IMR-90 (cell line): Measurements from ENCODE around the gene SPSB2. TPM values are rescaled to one million over a fixed set of nuclear protein-coding genes. Genes with fewer than 3 reads are reported as not detected.

Experiments
- ATAC-seq: fragments of 200-7000 bp; cut with Tn5 transposase; 2 replicates; pipeline ENCODE4 v1.9.1; 2020; ENCODE audit warnings: low read depth, mild to moderate bottlenecking, moderate library complexity
- BruUV-seq: library from RNA; stranded (reverse); fragments of 400-500 nt; replicated peaks from 2 replicates; lab custom pipeline; 2021; lab: Mats Ljungman, UMichigan
- CTCF ChIA-PET: fragments of 300-600 bp; formaldehyde crosslinking; extraction: SDS; loops from one replicate; lab custom pipeline; 2021; ENCODE audit warnings: antibody characterized with exemption; lab: Yijun Ruan, JAX
- POLR2A ChIA-PET: fragments of 300-600 bp; sonication (Branson Sonifier 250); formaldehyde crosslinking; loops from one replicate; lab custom pipeline; 2022; ENCODE audit warnings: antibody characterized with exemption; ENCODE audit not compliant: unreplicated experiment; lab: Charles Lee
- DNase-seq: peaks from one replicate; pipeline ENCODE4 v3.0.0; 2013
- H2AFZ ChIP-seq: replicated peaks from 2 replicates; pipeline ENCODE3; 2013; ENCODE audit warnings: low read length, mild to moderate bottlenecking; ENCODE audit not compliant: poor library complexity
- H2AK5ac ChIP-seq: 2 replicates; pipeline ENCODE4 v1.6.1; 2013; ENCODE audit warnings: low read depth, low read length, inconsistent platforms
- H2AK9ac ChIP-seq: replicated peaks from 2 replicates; pipeline ENCODE3; 2013; ENCODE audit warnings: mild to moderate bottlenecking, low read depth, low read length, moderate library complexity; ENCODE audit not compliant: poor library complexity
- H2BK120ac ChIP-seq: 2 replicates; pipeline ENCODE4 v1.6.1; 2013; ENCODE audit warnings: low read depth, low read length, inconsistent platforms
- H2BK15ac ChIP-seq: 3 replicates; pipeline ENCODE4 v1.6.1; 2013; ENCODE audit warnings: low read depth, low read length, inconsistent platforms
- H2BK20ac ChIP-seq: 2 replicates; pipeline ENCODE4 v1.6.1; 2013; ENCODE audit warnings: low read depth, mild to moderate bottlenecking, inconsistent platforms, low read length, moderate library complexity
- H2BK5ac ChIP-seq: 2 replicates; pipeline ENCODE4 v1.6.1; 2013; ENCODE audit warnings: mild to moderate bottlenecking, low read depth, low read length, inconsistent platforms; ENCODE audit not compliant: poor library complexity, severe bottlenecking
- H3K14ac ChIP-seq: replicated peaks from 2 replicates; pipeline ENCODE4 v1.6.1; 2013; ENCODE audit warnings: low read depth, low read length, inconsistent platforms
- H3K18ac ChIP-seq: 2 replicates; pipeline ENCODE4 v1.6.1; 2013; ENCODE audit warnings: low read depth, low read length, control low read depth
- H3K23ac ChIP-seq: 2 replicates; pipeline ENCODE4 v1.6.1; 2013; ENCODE audit warnings: low read depth, low read length, inconsistent platforms
- H3K27ac ChIP-seq: 2 replicates; pipeline ENCODE4 v1.5.1; 2013; ENCODE audit warnings: mild to moderate bottlenecking, control low read depth, low read length; ENCODE audit not compliant: insufficient read depth
- H3K27me3 ChIP-seq: 2 replicates; pipeline ENCODE4 v1.6.1; 2013; ENCODE audit warnings: low read length; ENCODE audit not compliant: control insufficient read depth, insufficient read depth
- H3K36me3 ChIP-seq: 2 replicates; pipeline ENCODE4 v1.6.1; 2013; ENCODE audit warnings: low read length, mixed read lengths; ENCODE audit not compliant: control insufficient read depth, insufficient read depth
- H3K4ac ChIP-seq: 2 replicates; pipeline ENCODE4 v1.6.1; 2013; ENCODE audit warnings: low read depth, low read length, inconsistent platforms
- H3K4me1 ChIP-seq: 2 replicates; pipeline ENCODE4 v1.6.1; 2013; ENCODE audit warnings: low read length, mixed read lengths; ENCODE audit not compliant: control insufficient read depth, insufficient read depth
- H3K4me2 ChIP-seq: 2 replicates; pipeline ENCODE4 v1.6.1; 2013; ENCODE audit warnings: low read depth, mild to moderate bottlenecking, control low read depth, low read length, moderate library complexity
- H3K4me3 ChIP-seq: 2 replicates; pipeline ENCODE4 v1.5.1; 2013; ENCODE audit warnings: low read depth, mild to moderate bottlenecking, control low read depth, low read length, moderate library complexity; ENCODE audit not compliant: insufficient read depth
- H3K56ac ChIP-seq: 2 replicates; pipeline ENCODE4 v1.6.1; 2013; ENCODE audit warnings: low read length, inconsistent platforms; ENCODE audit not compliant: insufficient read depth; ENCODE audit errors: extremely low read depth
- H3K79me1 ChIP-seq, 2 experiments: 2 replicates each; pipeline ENCODE4 v1.6.1; 2013; ENCODE audit warnings: low read length in 2 of 2, inconsistent platforms in 1 of 2, low read depth in 1 of 2
- H3K9ac ChIP-seq: 2 replicates; pipeline ENCODE4 v1.6.1; 2013; ENCODE audit warnings: low read depth, low read length, control low read depth
- H3K9me1 ChIP-seq: 2 replicates; pipeline ENCODE4 v1.6.1; 2013; ENCODE audit warnings: low read length, inconsistent platforms; ENCODE audit not compliant: insufficient read depth
- H3K9me3 ChIP-seq: 2 replicates; pipeline ENCODE4 v1.6.1; 2013; ENCODE audit warnings: low read length; ENCODE audit not compliant: control insufficient read depth, insufficient read depth
- H4K20me1 ChIP-seq: 2 replicates; pipeline ENCODE4 v1.6.1; 2013; ENCODE audit warnings: low read length, inconsistent platforms; ENCODE audit not compliant: insufficient read depth
- H4K5ac ChIP-seq: 2 replicates; pipeline ENCODE4 v1.6.1; 2013; ENCODE audit warnings: mild to moderate bottlenecking, low read depth, low read length, control low read depth
- H4K8ac ChIP-seq, 2 experiments: 2 replicates each; pipeline ENCODE4 v1.6.1; 2013; ENCODE audit warnings: low read depth in 2 of 2, low read length in 2 of 2, control low read depth in 1 of 2, inconsistent platforms in 1 of 2
- H4K91ac ChIP-seq: 2 replicates; pipeline ENCODE4 v1.6.1; 2013; ENCODE audit warnings: low read depth, low read length, inconsistent platforms; ENCODE audit not compliant: insufficient read depth
- BHLHE40 ChIP-seq: fragments of 150-350 bp; IDR thresholded peaks from 2 replicates; pipeline ENCODE4 v1.6.1; 2016; ENCODE audit warnings: mild to moderate bottlenecking, low read depth, low read length
- CEBPB ChIP-seq: IDR thresholded peaks from 2 replicates; pipeline ENCODE4 v1.6.1; 2012; ENCODE audit warnings: low read depth, low read length, improper control_type of control experiment
- CHD1 ChIP-seq: IDR thresholded peaks from 2 replicates; pipeline ENCODE4 v1.6.1; 2012; ENCODE audit warnings: low read depth, low read length, improper control_type of control experiment
- FOS ChIP-seq: fragments of 150-350 bp; IDR thresholded peaks from 2 replicates; pipeline ENCODE4 v1.6.1; 2016; ENCODE audit warnings: low read depth, low read length
- MAFK ChIP-seq: IDR thresholded peaks from 2 replicates; pipeline ENCODE4 v1.6.1; 2012; ENCODE audit warnings: low read depth, low read length, improper control_type of control experiment
- MAZ ChIP-seq: IDR thresholded peaks from 2 replicates; pipeline ENCODE4 v1.6.1; 2012; ENCODE audit warnings: low read depth, mild to moderate bottlenecking, low read length, improper control_type of control experiment, moderate library complexity, borderline replicate concordance
- MXI1 ChIP-seq: IDR thresholded peaks from 2 replicates; pipeline ENCODE4 v1.6.1; 2012; ENCODE audit warnings: low read depth, mild to moderate bottlenecking, low read length, moderate library complexity, borderline replicate concordance
- NFE2L2 ChIP-seq: fragments of 150-350 bp; IDR thresholded peaks from 2 replicates; pipeline ENCODE4 v1.6.1; 2016; ENCODE audit warnings: low read depth, mild to moderate bottlenecking, low read length
- POLR2A ChIP-seq: IDR thresholded peaks from 2 replicates; pipeline ENCODE4 v1.6.1; 2012; ENCODE audit warnings: mild to moderate bottlenecking, low read depth, low read length
- RAD21 ChIP-seq: IDR thresholded peaks from 2 replicates; pipeline ENCODE4 v1.6.1; 2012; ENCODE audit warnings: low read length, improper control_type of control experiment
- RCOR1 ChIP-seq: IDR thresholded peaks from 2 replicates; pipeline ENCODE4 v1.6.1; 2012; ENCODE audit warnings: mild to moderate bottlenecking, low read length, improper control_type of control experiment; ENCODE audit not compliant: insufficient replicate concordance
- RFX5 ChIP-seq: IDR thresholded peaks from 2 replicates; pipeline ENCODE4 v1.8.0; 2012; ENCODE audit warnings: low read depth, mild to moderate bottlenecking, low read length, moderate library complexity
- SMC3 ChIP-seq: fragments of 150-350 bp; IDR thresholded peaks from 2 replicates; pipeline ENCODE4 v1.6.1; 2016; ENCODE audit warnings: low read depth, mild to moderate bottlenecking, antibody characterized with exemption, low read length, moderate library complexity
- WGBS, 2 experiments: methylation state at CpG; one replicate each; pipeline versions ENCODE4 v1.1.5 to v1.1.7; 2013; ENCODE audit warnings: missing lambda C conversion rate in 2 of 2; ENCODE audit not compliant: insufficient read length in 1 of 2; ENCODE audit errors: extremely low coverage in 2 of 2; 5-methylcytosine and 5-hydroxymethylcytosine counted together
- dilution Hi-C: fragments of 300-500 bp; cut with HindIII; formaldehyde crosslinking; loops from one replicate; pipeline ENCODE4 v1.14.3; 2018; ENCODE audit warnings: low sequenced_read_pairs; ENCODE audit not compliant: unreplicated experiment
- in situ Hi-C: fragments of 300-500 bp; cut with MboI; formaldehyde crosslinking; loops from 3 replicates; pipeline ENCODE4 v1.14.3; 2019; ENCODE audit warnings: low sequenced_read_pairs, inconsistent platforms, mixed read lengths
- intact Hi-C: fragments of 100-400 bp; cut with micrococcal nuclease; formaldehyde crosslinking; loops from 2 replicates; pipeline ENCODE4 v1.10.0; 2022
- polyA plus RNA-seq, 3 experiments: library from polyadenylated mRNA; depleted of rRNA; stranded (reverse); fragments of >200 nt; gene quantifications; 2 replicates each; pipeline ENCODE4 v1.2.3, GENCODE V29; 2012; ENCODE audit warnings: low replicate concordance in 1 of 3
- total RNA-seq: library from RNA; depleted of rRNA; stranded (reverse); fragments of >200 nt; gene quantifications from 2 replicates; pipeline ENCODE4 v1.2.3, GENCODE V29; 2012
- TF ChIP-seq, protein P1 (sequence below): conservative IDR thresholded peaks from 2 replicates; pipeline ENCODE4 v1.5.1; 2012; ENCODE audit warnings: mild to moderate bottlenecking, low read depth, low read length, improper control_type of control experiment
- TF ChIP-seq, protein P2 (sequence below): fragments of 150-350 bp; IDR thresholded peaks from 2 replicates; pipeline ENCODE4 v1.6.1; 2016; ENCODE audit warnings: low read depth, mild to moderate bottlenecking, low read length, moderate library complexity, borderline replicate concordance
- TF ChIP-seq, protein P3 (sequence below): fragments of 150-350 bp; IDR thresholded peaks from 2 replicates; pipeline ENCODE4 v1.6.1; 2017; ENCODE audit warnings: mild to moderate bottlenecking, antibody characterized with exemption, low read length, low read depth

SPSB2 gene
- total and polyA plus RNA-seq, 2 of the 4 experiments (the other 2 are of a cell fraction), result 1.3 to 4.1 TPM

DNA sequence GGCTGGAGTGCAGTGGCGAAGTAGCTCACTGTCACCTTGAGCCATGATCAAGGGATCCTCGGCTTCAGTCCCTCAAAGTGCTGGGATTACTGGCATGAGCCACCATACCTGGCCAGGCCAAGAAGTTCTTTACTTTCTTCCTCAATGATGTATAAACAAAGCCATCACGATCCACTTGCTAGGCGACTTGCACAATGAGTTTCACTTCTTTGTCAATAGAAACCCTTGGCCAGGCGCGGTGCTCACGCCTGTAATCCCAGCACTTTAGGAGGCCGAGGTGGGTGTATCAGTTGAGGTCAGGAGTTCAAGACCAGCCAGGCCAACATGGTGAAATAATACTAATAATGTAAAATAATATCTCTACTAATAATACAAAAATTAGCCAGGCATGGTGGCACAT, 14.4 kb upstream of the SPSB2 start:
- Histone ChIP-seq H2BK15ac (no peak overlapping the region), H4K8ac (no peak overlapping the region), H2AK9ac (no peak overlapping the region), H3K56ac (no peak overlapping the region), H3K14ac (no peak overlapping the region), H3K9me1 (0 out of 2 replicates have a peak, but pooled peaks cover 12% of the 10 kb centered on the region), H3K27me3 (no peaks in the 10 kb centered on the region), H3K27ac (no peak overlapping the region), H3K4me3 (no peak overlapping the region), H3K9me3 (no peaks in the 10 kb centered on the region), H2AK5ac (no peak overlapping the region), H3K4ac (no peak overlapping the region), H3K9ac (no peak overlapping the region), H4K20me1 (no peaks in the 10 kb centered on the region), H2BK20ac (no peak overlapping the region), H3K4me1 (peaks cover 2% of the 10 kb centered on the region; the same call in 1 of the 2 replicates), H2AFZ (no peak overlapping the region), H3K18ac (no peak overlapping the region), H3K4me2 (no peak overlapping the region), H4K91ac (no peak overlapping the region), H3K79me1 (peaks cover 5 to 17% of the 10 kb centered on the region in 2 experiments; a peak in 3 of 4 replicates), H4K5ac (no peak overlapping the region), H3K36me3 (peaks cover 17% of the 10 kb centered on the region), H2BK120ac (no peak overlapping the region), H3K23ac (no peak overlapping the region), H2BK5ac (no peak overlapping the region)
- DNase-seq, result no peak
- ChIA-PET POLR2A (no interaction called here), CTCF (no interaction called here)
- TF ChIP-seq CHD1 (no peak), MXI1 (no peak), SMC3 (no peak), FOS (no peak), RAD21 (no peak), RCOR1 (no peak), BHLHE40 (no peak), CEBPB (no peak), MAFK (no peak), RFX5 (no peak), NFE2L2 (no peak), POLR2A (no peak), MAZ (no peak)
- TF ChIP-seq, protein P1, sequence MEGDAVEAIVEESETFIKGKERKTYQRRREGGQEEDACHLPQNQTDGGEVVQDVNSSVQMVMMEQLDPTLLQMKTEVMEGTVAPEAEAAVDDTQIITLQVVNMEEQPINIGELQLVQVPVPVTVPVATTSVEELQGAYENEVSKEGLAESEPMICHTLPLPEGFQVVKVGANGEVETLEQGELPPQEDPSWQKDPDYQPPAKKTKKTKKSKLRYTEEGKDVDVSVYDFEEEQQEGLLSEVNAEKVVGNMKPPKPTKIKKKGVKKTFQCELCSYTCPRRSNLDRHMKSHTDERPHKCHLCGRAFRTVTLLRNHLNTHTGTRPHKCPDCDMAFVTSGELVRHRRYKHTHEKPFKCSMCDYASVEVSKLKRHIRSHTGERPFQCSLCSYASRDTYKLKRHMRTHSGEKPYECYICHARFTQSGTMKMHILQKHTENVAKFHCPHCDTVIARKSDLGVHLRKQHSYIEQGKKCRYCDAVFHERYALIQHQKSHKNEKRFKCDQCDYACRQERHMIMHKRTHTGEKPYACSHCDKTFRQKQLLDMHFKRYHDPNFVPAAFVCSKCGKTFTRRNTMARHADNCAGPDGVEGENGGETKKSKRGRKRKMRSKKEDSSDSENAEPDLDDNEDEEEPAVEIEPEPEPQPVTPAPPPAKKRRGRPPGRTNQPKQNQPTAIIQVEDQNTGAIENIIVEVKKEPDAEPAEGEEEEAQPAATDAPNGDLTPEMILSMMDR, result no peak
- TF ChIP-seq, protein P2, sequence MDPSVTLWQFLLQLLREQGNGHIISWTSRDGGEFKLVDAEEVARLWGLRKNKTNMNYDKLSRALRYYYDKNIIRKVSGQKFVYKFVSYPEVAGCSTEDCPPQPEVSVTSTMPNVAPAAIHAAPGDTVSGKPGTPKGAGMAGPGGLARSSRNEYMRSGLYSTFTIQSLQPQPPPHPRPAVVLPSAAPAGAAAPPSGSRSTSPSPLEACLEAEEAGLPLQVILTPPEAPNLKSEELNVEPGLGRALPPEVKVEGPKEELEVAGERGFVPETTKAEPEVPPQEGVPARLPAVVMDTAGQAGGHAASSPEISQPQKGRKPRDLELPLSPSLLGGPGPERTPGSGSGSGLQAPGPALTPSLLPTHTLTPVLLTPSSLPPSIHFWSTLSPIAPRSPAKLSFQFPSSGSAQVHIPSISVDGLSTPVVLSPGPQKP, result no peak
- TF ChIP-seq, protein P3, sequence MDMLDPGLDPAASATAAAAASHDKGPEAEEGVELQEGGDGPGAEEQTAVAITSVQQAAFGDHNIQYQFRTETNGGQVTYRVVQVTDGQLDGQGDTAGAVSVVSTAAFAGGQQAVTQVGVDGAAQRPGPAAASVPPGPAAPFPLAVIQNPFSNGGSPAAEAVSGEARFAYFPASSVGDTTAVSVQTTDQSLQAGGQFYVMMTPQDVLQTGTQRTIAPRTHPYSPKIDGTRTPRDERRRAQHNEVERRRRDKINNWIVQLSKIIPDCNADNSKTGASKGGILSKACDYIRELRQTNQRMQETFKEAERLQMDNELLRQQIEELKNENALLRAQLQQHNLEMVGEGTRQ, result no peak
- WGBS, 2 experiments, result 90% methylated on average over 2 of the region's 8 CpGs; no CpG with 5 or more reads in 1 of the 2 experiments
- dilution Hi-C loops, result no loop called here
- no peak for ATAC-seq
- intact Hi-C loops, result no loop called here
- in situ Hi-C loops, result no loop called here
- BruUV-seq, result no TSS peak
